ENCODE measurements around the gene NTNG1. TPM values are rescaled to one million over a fixed set of nuclear protein-coding genes. Genes with fewer than 3 reads are reported as not detected.

NTNG1 gene
- total and polyA plus RNA-seq, 2 of the 13 experiments (the other 11 are each of a cell fraction or from before 2014, with no cell fraction given), result not detected

GRCh38 chr1:107430540-107431228, 289.8 kb downstream of the NTNG1 start (continued):
- TF ChIP-seq PAX8 (CRISPR knock-in tag; IDR thresholded peaks at IDR 0.05; ENCODE audit: borderline replicate concordance) (no peak), ZNF432 (CRISPR knock-in tag; IDR thresholded peaks at IDR 0.05; ENCODE audit: borderline replicate concordance) (no peak), ZNF543 (CRISPR knock-in tag; IDR thresholded peaks at IDR 0.05) (no peak), ZC3H13 (CRISPR knock-in tag; IDR thresholded peaks at IDR 0.05) (no peak), STAG1 (CRISPR knock-in tag; IDR thresholded peaks at IDR 0.05) (peak; percentile 89), MAFK (conservative IDR thresholded peaks at IDR 0.05 in 1 of 2, IDR thresholded peaks at IDR 0.05 in 1 of 2; ENCODE audit: low read length in 2 of 2) (no peak), MED8 (CRISPR knock-in tag; IDR thresholded peaks at IDR 0.05; ENCODE audit: insufficient replicate concordance) (no peak), NR2C2 (CRISPR knock-in tag; IDR thresholded peaks at IDR 0.05; ENCODE audit: borderline replicate concordance) (no peak), ZSCAN9 (CRISPR knock-in tag; IDR thresholded peaks at IDR 0.05; ENCODE audit: borderline replicate concordance) (no peak), ZBED4 (CRISPR knock-in tag; IDR thresholded peaks at IDR 0.05; ENCODE audit: borderline replicate concordance) (no peak), STAT5B (CRISPR knock-in tag; IDR thresholded peaks at IDR 0.05) (no peak), ZFY (CRISPR knock-in tag; IDR thresholded peaks at IDR 0.05) (no peak), ZNF343 (CRISPR knock-in tag; IDR thresholded peaks at IDR 0.05) (no peak), ZZZ3 (CRISPR knock-in tag; IDR thresholded peaks at IDR 0.05; ENCODE audit: borderline replicate concordance) (no peak), TCF7L2 (IDR thresholded peaks at IDR 0.05; ENCODE audit: low read depth, low read length) (no peak), ARNTL (CRISPR knock-in tag; IDR thresholded peaks at IDR 0.05) (no peak), MLLT10 (CRISPR knock-in tag; IDR thresholded peaks at IDR 0.05) (no peak), KMT2A (CRISPR knock-in tag; IDR thresholded peaks at IDR 0.05) (no peak), RBM39 (IDR thresholded peaks at IDR 0.05; ENCODE audit: low read depth, low read length, poor library complexity, severe bottlenecking) (no peak), ZNF256 (CRISPR knock-in tag; conservative IDR thresholded peaks at IDR 0.05) (no peak), ZNF562 (CRISPR knock-in tag; IDR thresholded peaks at IDR 0.05; ENCODE audit: borderline replicate concordance) (no peak), TEAD3 (CRISPR knock-in tag; optimal IDR thresholded peaks at IDR 0.05; ENCODE audit: borderline replicate concordance) (peak; percentile 80), ATF5 (CRISPR knock-in tag; IDR thresholded peaks at IDR 0.05; ENCODE audit: low read depth) (no peak), SMAD1 (CRISPR knock-in tag; IDR thresholded peaks at IDR 0.05; ENCODE audit: borderline replicate concordance, low read depth) (no peak), ZNF20 (CRISPR knock-in tag; IDR thresholded peaks at IDR 0.05) (no peak), HNF4G (IDR thresholded peaks at IDR 0.05; ENCODE audit: borderline replicate concordance, low read depth, low read length) (0 out of 2 replicates have a peak, but pooled peaks have one; percentile 11), HNF4G (CRISPR knock-in tag; IDR thresholded peaks at IDR 0.05; ENCODE audit: borderline replicate concordance, low read depth) (no peak)
